Fibroblast of gingiva (primary cell): ENCODE data around the gene CCNB2.
A peak's percentile ranks its signal among the peaks of the same experiment; 100 is the strongest.

Experiments
- DNase-seq: peaks from one replicate; pipeline ENCODE4 v3.0.0-alpha.2; 2011; ENCODE audit warnings: low read depth

CCNB2 gene

GRCh38 chr15:59166601-59167265 is 61.8 kb downstream of the CCNB2 start:
- no peak for DNase-seq

- DNase-seq: no peak
Measured at GRCh38 chr15:59168536-59168935, 63.6 kb downstream of the CCNB2 start.

GRCh38 chr15:59169251-59169708 is 64.3 kb downstream of the CCNB2 start:
- DNase-seq: peak; percentile 87

- peak; percentile 93 for DNase-seq
Measured at GRCh38 chr15:59170295-59171066, 65.5 kb downstream of the CCNB2 start.

GRCh38 chr15:59171067-59171397 is 66.1 kb downstream of the CCNB2 start:
- no peak for DNase-seq

- DNase-seq: no peak
Measured at GRCh38 chr15:59172289-59172901, 67.4 kb downstream of the CCNB2 start.

GRCh38 chr15:59173194-59173593 is 68.2 kb downstream of the CCNB2 start:
- DNase-seq: no peak

- no peak for DNase-seq
Measured at GRCh38 chr15:59174151-59174834, 69.3 kb downstream of the CCNB2 start.
